ENCODE data around the gene MAP3K2.
"Not testable (repeated sequence)": the region's sequence is repeated elsewhere in the genome, so short reads cannot be mapped to it uniquely, and the experiment has no call there.

MAP3K2 gene

GRCh38 chr2:127378720-127379119 is 9.1 kb downstream of the MAP3K2 start:
- DNase-seq: no peak

- DNase-seq: no peak
Measured at GRCh38 chr2:127377262-127377661, 10.5 kb downstream of the MAP3K2 start.

GRCh38 chr2:127376257-127376656 is 11.5 kb downstream of the MAP3K2 start:
- no peak for DNase-seq

GRCh38 chr2:127373362-127374083 is 14.3 kb downstream of the MAP3K2 start:
- DNase-seq: no peak

- no peak for DNase-seq
Measured at GRCh38 chr2:127371037-127371436, 16.7 kb downstream of the MAP3K2 start.

GRCh38 chr2:127370010-127370409 is 17.8 kb downstream of the MAP3K2 start:
- no peak for DNase-seq

GRCh38 chr2:127365211-127365643 is 22.5 kb downstream of the MAP3K2 start:
- no peak for DNase-seq

- no peak for DNase-seq
Measured at GRCh38 chr2:127362971-127363370, 24.8 kb downstream of the MAP3K2 start.

GRCh38 chr2:127361929-127362885 is 25.6 kb downstream of the MAP3K2 start:
- no peak for DNase-seq

GRCh38 chr2:127360242-127360641 is 27.5 kb downstream of the MAP3K2 start:
- DNase-seq: no peak

GRCh38 chr2:127359520-127359919 is 28.3 kb downstream of the MAP3K2 start:
- no peak for DNase-seq

GRCh38 chr2:127358971-127359370 is 28.8 kb downstream of the MAP3K2 start:
- DNase-seq: no peak

- no peak for DNase-seq
Measured at GRCh38 chr2:127358044-127358443, 29.7 kb downstream of the MAP3K2 start.

- DNase-seq: no peak
Measured at GRCh38 chr2:127357591-127357990, 30.2 kb downstream of the MAP3K2 start.

- no peak for DNase-seq
Measured at GRCh38 chr2:127356531-127356930, 31.2 kb downstream of the MAP3K2 start.

- DNase-seq: no peak
Measured at GRCh38 chr2:127355407-127356008, 32.3 kb downstream of the MAP3K2 start.

GRCh38 chr2:127353873-127354676 is 33.7 kb downstream of the MAP3K2 start:
- not testable (repeated sequence) for DNase-seq

GRCh38 chr2:127353223-127353622 is 34.6 kb downstream of the MAP3K2 start:
- not testable (repeated sequence) for DNase-seq

GRCh38 chr2:127351603-127352002 is 36.2 kb downstream of the MAP3K2 start:
- DNase-seq: no peak

- DNase-seq: no peak
Measured at GRCh38 chr2:127348426-127349000, 39.3 kb downstream of the MAP3K2 start.

- DNase-seq: no peak
Measured at GRCh38 chr2:127347734-127348392, 39.9 kb downstream of the MAP3K2 start.

- no peak for DNase-seq
Measured at GRCh38 chr2:127347015-127347414, 40.8 kb downstream of the MAP3K2 start.

Measured in DMS79 treated with DMSO at 0.1 percent for 48 hours (cell line).